CD14-positive monocyte (primary cell): ENCODE data around the gene EPHX1. TPM values are rescaled to one million over a fixed set of nuclear protein-coding genes. Genes with fewer than 3 reads are reported as not detected.

Source experiments
- DNase-seq, 3 donors: peaks; one replicate each; pipeline ENCODE4 v3.0.0-alpha.2; 2011 to 2022
- H2AFZ ChIP-seq: 2 replicates; pipeline ENCODE4 v1.6.0; 2012; ENCODE audit warnings: mild to moderate bottlenecking, low read depth, low read length, inconsistent platforms; ENCODE audit not compliant: insufficient read depth, poor library complexity, severe bottlenecking
- H3K27ac ChIP-seq, 2 donors: 1 replicate in 1 of 2; 2 replicates in 1 of 2; pipeline ENCODE4 v1.5.1; 2012 to 2013; ENCODE audit warnings: low read length in 2 of 2, control low read depth in 1 of 2, inconsistent platforms in 1 of 2, low read depth in 1 of 2, mild to moderate bottlenecking in 1 of 2
- H3K27me3 ChIP-seq, 2 donors: one replicate each; pipeline versions ENCODE4 v1.6.0 to v1.6.1; 2011 to 2013; ENCODE audit warnings: low read length in 2 of 2; ENCODE audit not compliant: control insufficient read depth in 2 of 2, insufficient read depth in 2 of 2
- H3K36me3 ChIP-seq, 2 donors: replicated peaks in 1 of 2; 1 replicate in 1 of 2; 2 replicates in 1 of 2; pipeline versions ENCODE4 v1.5.1 to v1.6.1; 2012 to 2013; ENCODE audit warnings: low read length in 2 of 2, control low read depth in 1 of 2, inconsistent platforms in 1 of 2, mild to moderate bottlenecking in 1 of 2; ENCODE audit not compliant: insufficient read depth in 2 of 2, control insufficient read depth in 1 of 2
- H3K4me1 ChIP-seq, 2 donors: 1 replicate in 1 of 2; 2 replicates in 1 of 2; pipeline versions ENCODE4 v1.5.1 to v1.6.1; 2012 to 2013; ENCODE audit warnings: low read length in 2 of 2, control low read depth in 1 of 2, inconsistent platforms in 1 of 2, mild to moderate bottlenecking in 1 of 2, moderate library complexity in 1 of 2; ENCODE audit not compliant: insufficient read depth in 2 of 2, control insufficient read depth in 1 of 2
- H3K4me2 ChIP-seq: replicated peaks from 2 replicates; pipeline ENCODE3; 2012; ENCODE audit warnings: low read length, moderate library complexity, mild to moderate bottlenecking; ENCODE audit not compliant: poor library complexity, severe bottlenecking; ENCODE audit errors: extremely low read depth
- H3K4me3 ChIP-seq, 3 experiments: fragments of 200-600 bp in 1 of 3; sonication (generic) in 1 of 3; replicated peaks in 1 of 3; 1 replicate in 2 of 3; 2 replicates in 1 of 3; pipeline ENCODE4 v1.5.1; 2011 to 2013; ENCODE audit warnings: low read length in 3 of 3, mild to moderate bottlenecking in 3 of 3, control low read depth in 2 of 3, low read depth in 2 of 3, inconsistent platforms in 1 of 3, moderate library complexity in 1 of 3
- H3K79me2 ChIP-seq: 2 replicates; pipeline ENCODE4 v1.6.0; 2012; ENCODE audit warnings: mild to moderate bottlenecking, control low read depth, inconsistent platforms, low read length, moderate library complexity; ENCODE audit not compliant: insufficient read depth
- H3K9ac ChIP-seq: 2 replicates; pipeline ENCODE4 v1.6.0; 2017; ENCODE audit warnings: low read length, mild to moderate bottlenecking; ENCODE audit not compliant: insufficient read depth, poor library complexity, severe bottlenecking
- H3K9me3 ChIP-seq, 2 donors: replicated peaks in 1 of 2; 1 replicate in 1 of 2; 2 replicates in 1 of 2; pipeline versions ENCODE4 v1.5.1 to v1.6.1; 2012 to 2013; ENCODE audit warnings: low read length in 2 of 2, control low read depth in 1 of 2; ENCODE audit not compliant: control insufficient read depth in 1 of 2, insufficient read depth in 1 of 2
- H4K20me1 ChIP-seq: 2 replicates; pipeline ENCODE4 v1.6.0; 2012; ENCODE audit warnings: mild to moderate bottlenecking, low read length, control low read depth, moderate library complexity; ENCODE audit not compliant: insufficient read depth
- H3K27ac Mint-ChIP-seq, 7 donors: one replicate each; pipeline ENCODE4 v1.8.0; 2020; ENCODE audit warnings: mild to moderate bottlenecking in 7 of 7, mixed read lengths in 7 of 7, moderate library complexity in 6 of 7, inconsistent platforms in 2 of 7
- H3K27me3 Mint-ChIP-seq, 3 donors: one replicate each; pipeline ENCODE4 v1.8.0; 2021 to 2022; ENCODE audit warnings: low read depth in 3 of 3, mild to moderate bottlenecking in 3 of 3, mixed read lengths in 3 of 3, moderate library complexity in 3 of 3, inconsistent platforms in 1 of 3
- H3K36me3 Mint-ChIP-seq, 2 donors: one replicate each; pipeline ENCODE4 v1.8.0; 2020; ENCODE audit warnings: mixed read lengths in 2 of 2, inconsistent platforms in 1 of 2, mild to moderate bottlenecking in 1 of 2
- H3K4me1 Mint-ChIP-seq: one replicate; pipeline ENCODE4 v1.8.0; 2020; ENCODE audit warnings: mild to moderate bottlenecking, mixed read lengths
- H3K4me3 Mint-ChIP-seq, 2 donors: one replicate each; pipeline ENCODE4 v1.8.0; 2020; ENCODE audit warnings: mild to moderate bottlenecking in 2 of 2, mixed read lengths in 2 of 2, moderate library complexity in 1 of 2
- H3K9me3 Mint-ChIP-seq, 7 donors: one replicate each; pipeline ENCODE4 v1.8.0; 2020 to 2022; ENCODE audit warnings: mixed read lengths in 7 of 7, mild to moderate bottlenecking in 6 of 7, moderate library complexity in 6 of 7, inconsistent platforms in 2 of 7
- WGBS: methylation state at CpG from one replicate; pipeline ENCODE4 v1.1.5; 2013; ENCODE audit warnings: missing lambda C conversion rate; ENCODE audit not compliant: insufficient coverage; 5-methylcytosine and 5-hydroxymethylcytosine counted together
- intact Hi-C, 2 donors: fragments of 100-400 bp; cut with micrococcal nuclease; formaldehyde crosslinking; loops; one replicate each; pipeline versions ENCODE4 v1.15.0 to v1.15.1; 2023
- polyA plus RNA-seq, 3 donors: library from polyadenylated mRNA; depleted of rRNA in 1 of 3; unstranded in 2 of 3; stranded (reverse) in 1 of 3; fragments of 300-500 nt in 2 of 3; fragments of >200 nt in 1 of 3; fragmentation: Illumina TruSeq in 2 of 3; gene quantifications; 1 replicate in 2 of 3; 2 replicates in 1 of 3; pipeline ENCODE4 v1.2.3, GENCODE V29; 2012 to 2021
- TF ChIP-seq, protein P1 (sequence below): fragments of 200-600 bp; IDR thresholded peaks from one replicate; pipeline ENCODE4 v1.8.0; 2022; ENCODE audit warnings: antibody characterized with exemption, mild to moderate bottlenecking

The EPHX1 gene
- polyA plus RNA-seq, 3 donors = 4.6 to 23.8 (median 7.4) TPM

DNA sequence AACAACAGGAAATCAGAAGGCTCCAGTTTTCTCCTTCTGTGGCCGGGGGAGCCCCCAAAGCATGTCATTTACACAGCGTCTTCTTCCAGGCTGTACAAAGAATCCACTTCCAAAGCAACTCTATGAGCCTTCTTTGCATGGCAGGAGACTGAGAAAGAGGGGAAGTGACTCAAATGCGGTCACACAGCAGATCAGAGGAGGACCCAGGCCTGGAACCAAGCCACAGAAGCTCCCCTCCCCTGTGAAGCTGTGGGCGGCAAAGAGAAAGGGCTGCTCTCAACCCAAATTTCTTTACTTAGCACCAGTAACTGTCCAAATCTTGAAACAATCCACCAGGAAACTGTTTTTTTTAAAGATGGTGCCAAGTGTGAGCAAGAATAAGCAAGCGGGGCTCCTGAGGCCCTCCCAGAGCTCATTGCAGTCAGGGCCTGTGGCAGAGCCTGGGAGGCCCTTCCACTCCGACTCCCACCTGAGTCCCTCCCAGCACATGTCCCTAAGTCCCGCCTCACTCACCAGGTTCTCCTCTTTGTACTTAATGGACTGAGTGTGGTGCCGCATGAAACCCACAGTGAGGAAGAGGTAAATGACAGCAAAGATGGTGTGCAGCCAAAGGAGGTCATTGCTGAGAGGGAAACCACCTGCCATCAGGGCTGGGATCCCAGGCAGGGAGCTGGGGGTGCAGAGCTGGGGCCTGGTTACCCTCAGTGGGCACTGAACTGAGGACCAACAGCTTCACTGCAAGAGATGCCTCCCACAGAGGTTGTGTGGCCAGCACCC is 56.3 kb downstream of the EPHX1 start:
- peak overlapping the region; percentile 6 to 33 for H3K27ac ChIP-seq
- DNase-seq = peak; percentile 41 to 66 (median 48)
- TF ChIP-seq, protein P1, sequence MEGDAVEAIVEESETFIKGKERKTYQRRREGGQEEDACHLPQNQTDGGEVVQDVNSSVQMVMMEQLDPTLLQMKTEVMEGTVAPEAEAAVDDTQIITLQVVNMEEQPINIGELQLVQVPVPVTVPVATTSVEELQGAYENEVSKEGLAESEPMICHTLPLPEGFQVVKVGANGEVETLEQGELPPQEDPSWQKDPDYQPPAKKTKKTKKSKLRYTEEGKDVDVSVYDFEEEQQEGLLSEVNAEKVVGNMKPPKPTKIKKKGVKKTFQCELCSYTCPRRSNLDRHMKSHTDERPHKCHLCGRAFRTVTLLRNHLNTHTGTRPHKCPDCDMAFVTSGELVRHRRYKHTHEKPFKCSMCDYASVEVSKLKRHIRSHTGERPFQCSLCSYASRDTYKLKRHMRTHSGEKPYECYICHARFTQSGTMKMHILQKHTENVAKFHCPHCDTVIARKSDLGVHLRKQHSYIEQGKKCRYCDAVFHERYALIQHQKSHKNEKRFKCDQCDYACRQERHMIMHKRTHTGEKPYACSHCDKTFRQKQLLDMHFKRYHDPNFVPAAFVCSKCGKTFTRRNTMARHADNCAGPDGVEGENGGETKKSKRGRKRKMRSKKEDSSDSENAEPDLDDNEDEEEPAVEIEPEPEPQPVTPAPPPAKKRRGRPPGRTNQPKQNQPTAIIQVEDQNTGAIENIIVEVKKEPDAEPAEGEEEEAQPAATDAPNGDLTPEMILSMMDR = no peak
- intact Hi-C loops = no loop called here
- Mint-ChIP-seq H3K27me3 (peaks cover 0 to 2% (median 0%) of the 10 kb centered on the region in 3 donors), H3K36me3 (peaks cover 78 to 92% of the 10 kb centered on the region in 2 donors), H3K4me1 (peaks cover 14% of the 10 kb centered on the region), H3K9me3 (no peaks in the 10 kb centered on the region), H3K4me3 (no peak overlapping the region), H3K27ac (peak overlapping the region in 6 of 7 donors; percentile 10 to 77 (median 52))
- H3K4me3 ChIP-seq = no peak overlapping the region
- H3K4me2 ChIP-seq = peak overlapping the region; percentile 11
- peaks cover 10 to 15% of the 10 kb centered on the region in 2 donors for H3K4me1 ChIP-seq
- no peak overlapping the region for H2AFZ ChIP-seq
- no peak overlapping the region for H3K9ac ChIP-seq
- no peaks in the 10 kb centered on the region for H3K79me2 ChIP-seq
- no peaks in the 10 kb centered on the region for H3K27me3 ChIP-seq
- peaks cover 84 to 100% of the 10 kb centered on the region in 2 donors for H3K36me3 ChIP-seq
- no peaks in the 10 kb centered on the region for H3K9me3 ChIP-seq
- no peaks in the 10 kb centered on the region for H4K20me1 ChIP-seq
- WGBS = 33% methylated on average over 1 of the region's 8 CpGs

DNA sequence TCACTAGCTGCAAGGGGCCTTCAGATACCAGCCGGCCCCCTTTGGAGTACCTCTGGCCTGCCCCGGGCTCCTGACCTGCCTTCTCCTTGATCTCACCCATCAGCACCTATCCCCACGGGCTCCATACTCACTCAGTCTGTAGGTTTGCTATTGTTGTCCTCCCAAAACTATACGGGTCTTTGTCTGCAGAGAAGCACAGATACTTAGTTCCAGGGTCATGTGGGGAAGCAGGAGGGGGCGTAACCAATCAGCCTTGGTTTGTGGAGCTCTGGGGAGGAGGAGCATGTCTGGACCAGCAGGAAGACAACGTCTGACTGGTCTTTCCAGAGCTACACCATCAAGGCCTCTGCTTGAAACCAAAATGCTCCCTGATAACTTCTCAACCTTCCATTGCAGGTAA is 57.1 kb downstream of the EPHX1 start:
- H3K27me3 ChIP-seq = no peaks in the 10 kb centered on the region
- H3K4me3 ChIP-seq = no peak overlapping the region
- TF ChIP-seq, protein P1 = no peak
- H3K4me3 Mint-ChIP-seq = no peak overlapping the region
- 50% methylated on average over 2 of the region's 6 CpGs for WGBS
- no peaks in the 10 kb centered on the region for H3K79me2 ChIP-seq
- H3K9me3 Mint-ChIP-seq = no peaks in the 10 kb centered on the region
- peaks cover 83 to 100% of the 10 kb centered on the region in 2 donors for H3K36me3 ChIP-seq
- H3K36me3 Mint-ChIP-seq = peaks cover 78 to 92% of the 10 kb centered on the region in 2 donors
- DNase-seq = no peak
- peak overlapping the region in 1 of 2 donors; percentile 33 for H3K27ac ChIP-seq
- no peaks in the 10 kb centered on the region for H3K9me3 ChIP-seq
- H3K4me1 ChIP-seq = peaks cover 10 to 15% of the 10 kb centered on the region in 2 donors
- no peak overlapping the region for H3K9ac ChIP-seq
- H3K4me2 ChIP-seq = no peak overlapping the region
- intact Hi-C loops = no loop called here
- no peak overlapping the region for H3K27ac Mint-ChIP-seq
- peaks cover 14% of the 10 kb centered on the region for H3K4me1 Mint-ChIP-seq
- H4K20me1 ChIP-seq = no peaks in the 10 kb centered on the region
- peaks cover 0 to 2% (median 0%) of the 10 kb centered on the region in 3 donors for H3K27me3 Mint-ChIP-seq
- no peak overlapping the region for H2AFZ ChIP-seq
